Chondrocyte (in vitro differentiated cells): ENCODE data around the gene BTBD10. TPM values are rescaled to one million over a fixed set of nuclear protein-coding genes. Genes with fewer than 3 reads are reported as not detected.
A peak's percentile ranks its signal among the peaks of the same experiment; 100 is the strongest.

ENCODE experiments used
- DNase-seq: peaks from one replicate; pipeline ENCODE4 v3.0.0; 2021; ENCODE audit warnings: mixed read lengths, low spot score
- H3K27ac Mint-ChIP-seq: one replicate; pipeline ENCODE4 v1.8.0; 2021; ENCODE audit warnings: mild to moderate bottlenecking, moderate library complexity, mixed read lengths; ENCODE audit not compliant: unreplicated experiment
- H3K27me3 Mint-ChIP-seq: 2 replicates; pipeline ENCODE4 v1.8.0; 2021; ENCODE audit warnings: low read depth, mixed read lengths
- H3K36me3 Mint-ChIP-seq: 2 replicates; pipeline ENCODE4 v1.8.0; 2021; ENCODE audit warnings: low read depth, mixed read lengths
- H3K4me1 Mint-ChIP-seq: 2 replicates; pipeline ENCODE4 v1.8.0; 2021; ENCODE audit warnings: low read depth, mild to moderate bottlenecking, mixed read lengths
- H3K4me3 Mint-ChIP-seq: one replicate; pipeline ENCODE4 v1.8.0; 2021; ENCODE audit warnings: mild to moderate bottlenecking, moderate library complexity, mixed read lengths; ENCODE audit not compliant: unreplicated experiment
- H3K9me3 Mint-ChIP-seq: 2 replicates; pipeline ENCODE4 v1.8.0; 2021; ENCODE audit warnings: low read depth, mixed read lengths
- total RNA-seq: library from RNA; stranded (reverse); gene quantifications from 3 replicates; pipeline ENCODE4 v1.2.1, GENCODE V29; 2021
- TF ChIP-seq, protein P1 (sequence below): fragments of 200-600 bp; sonication (generic); IDR thresholded peaks from 2 replicates; pipeline ENCODE4 v1.5.0; 2021; ENCODE audit warnings: antibody characterized with exemption, mild to moderate bottlenecking, moderate library complexity

BTBD10 gene
- total RNA-seq, 1 donor from 2014 or later, result 37.3 TPM

DNA sequence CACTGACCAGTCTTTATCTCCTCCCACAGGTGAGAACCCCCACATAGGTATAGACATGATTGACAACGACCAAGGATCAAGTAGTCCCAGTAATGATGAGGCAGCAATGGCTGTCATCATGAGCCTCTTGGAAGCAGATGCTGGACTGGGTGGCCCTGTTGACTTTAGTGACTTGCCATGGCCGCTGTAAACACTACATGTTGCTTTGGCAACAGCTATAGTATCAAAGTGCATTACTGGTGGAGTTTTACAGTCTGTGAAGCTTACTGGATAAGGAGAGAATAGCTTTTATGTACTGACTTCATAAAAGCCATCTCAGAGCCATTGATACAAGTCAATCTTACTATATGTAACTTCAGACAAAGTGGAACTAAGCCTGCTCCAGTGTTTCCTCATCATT lies 76.5 kb downstream of the BTBD10 start:
- Mint-ChIP-seq H3K4me1 (peaks cover 29% of the 10 kb centered on the region), H3K27ac (peak overlapping the region; percentile 55), H3K27me3 (no peaks in the 10 kb centered on the region), H3K36me3 (peaks cover 24% of the 10 kb centered on the region), H3K9me3 (no peaks in the 10 kb centered on the region), H3K4me3 (no peak overlapping the region)
- DNase-seq, result no peak
- TF ChIP-seq, protein P1, sequence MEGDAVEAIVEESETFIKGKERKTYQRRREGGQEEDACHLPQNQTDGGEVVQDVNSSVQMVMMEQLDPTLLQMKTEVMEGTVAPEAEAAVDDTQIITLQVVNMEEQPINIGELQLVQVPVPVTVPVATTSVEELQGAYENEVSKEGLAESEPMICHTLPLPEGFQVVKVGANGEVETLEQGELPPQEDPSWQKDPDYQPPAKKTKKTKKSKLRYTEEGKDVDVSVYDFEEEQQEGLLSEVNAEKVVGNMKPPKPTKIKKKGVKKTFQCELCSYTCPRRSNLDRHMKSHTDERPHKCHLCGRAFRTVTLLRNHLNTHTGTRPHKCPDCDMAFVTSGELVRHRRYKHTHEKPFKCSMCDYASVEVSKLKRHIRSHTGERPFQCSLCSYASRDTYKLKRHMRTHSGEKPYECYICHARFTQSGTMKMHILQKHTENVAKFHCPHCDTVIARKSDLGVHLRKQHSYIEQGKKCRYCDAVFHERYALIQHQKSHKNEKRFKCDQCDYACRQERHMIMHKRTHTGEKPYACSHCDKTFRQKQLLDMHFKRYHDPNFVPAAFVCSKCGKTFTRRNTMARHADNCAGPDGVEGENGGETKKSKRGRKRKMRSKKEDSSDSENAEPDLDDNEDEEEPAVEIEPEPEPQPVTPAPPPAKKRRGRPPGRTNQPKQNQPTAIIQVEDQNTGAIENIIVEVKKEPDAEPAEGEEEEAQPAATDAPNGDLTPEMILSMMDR, result no peak

- DNase-seq, result no peak
- Mint-ChIP-seq H3K27me3 (no peaks in the 10 kb centered on the region), H3K4me3 (no peak overlapping the region), H3K9me3 (no peaks in the 10 kb centered on the region), H3K36me3 (peaks cover 25% of the 10 kb centered on the region), H3K27ac (peak overlapping the region; percentile 80), H3K4me1 (peaks cover 29% of the 10 kb centered on the region)
- TF ChIP-seq, protein P1, result peak; percentile 94
Observed at GRCh38 chr11:13384908-13385640, 77.9 kb downstream of the BTBD10 start.

- Mint-ChIP-seq H3K36me3 (peaks cover 19% of the 10 kb centered on the region), H3K27ac (no peak overlapping the region), H3K27me3 (no peaks in the 10 kb centered on the region), H3K9me3 (no peaks in the 10 kb centered on the region), H3K4me1 (peaks cover 29% of the 10 kb centered on the region), H3K4me3 (no peak overlapping the region)
- no peak for DNase-seq
- TF ChIP-seq, protein P1, result no peak
Observed at GRCh38 chr11:13382751-13383150, 80.3 kb downstream of the BTBD10 start.

DNA sequence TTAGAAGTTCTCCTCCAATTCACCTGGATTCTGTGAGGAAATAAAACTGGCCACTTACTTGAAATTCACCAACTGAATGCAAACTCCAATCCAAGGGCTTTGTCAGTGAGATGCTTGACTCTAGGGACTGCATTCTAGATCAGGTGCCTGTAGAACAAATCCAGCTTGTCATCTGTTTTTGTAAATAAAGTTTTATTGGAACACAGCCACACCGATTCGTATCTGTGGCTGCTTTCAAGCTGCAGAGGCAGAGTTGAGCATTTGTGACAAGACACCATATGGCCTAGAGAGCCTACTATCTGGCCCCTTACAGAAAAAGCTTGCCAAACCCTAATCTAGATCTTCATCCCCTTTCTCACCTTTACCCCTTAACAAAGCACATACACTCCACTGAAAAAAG lies 82.3 kb downstream of the BTBD10 start:
- no peaks in the 10 kb centered on the region for H3K27me3 Mint-ChIP-seq
- H3K27ac Mint-ChIP-seq, result no peak overlapping the region
- peaks cover 26% of the 10 kb centered on the region for H3K36me3 Mint-ChIP-seq
- TF ChIP-seq, protein P1, result no peak
- H3K4me1 Mint-ChIP-seq, result peaks cover 24% of the 10 kb centered on the region
- H3K4me3 Mint-ChIP-seq, result no peak overlapping the region
- H3K9me3 Mint-ChIP-seq, result no peaks in the 10 kb centered on the region
- no peak for DNase-seq

DNA sequence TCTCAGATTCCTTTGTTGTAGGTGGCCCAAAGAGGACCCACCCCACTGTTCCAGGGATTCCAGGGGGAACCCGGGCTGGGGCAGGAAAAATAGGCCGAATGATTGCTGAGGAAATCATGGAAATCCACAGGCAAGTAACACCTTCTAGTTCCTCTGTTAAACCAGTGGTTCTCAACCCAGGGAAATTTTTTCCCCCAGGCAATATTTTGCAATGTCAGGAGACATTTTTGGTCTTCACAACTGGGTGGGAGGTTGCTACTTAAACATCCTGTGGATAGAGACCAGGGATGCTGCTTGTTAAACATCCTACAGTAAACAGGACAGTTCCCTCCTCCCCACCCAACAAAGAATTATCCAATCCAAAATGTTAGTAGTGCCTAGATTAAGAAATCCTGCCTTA lies 84.7 kb downstream of the BTBD10 start:
- Mint-ChIP-seq H3K27ac (no peak overlapping the region), H3K4me1 (peaks cover 3% of the 10 kb centered on the region), H3K4me3 (no peak overlapping the region), H3K9me3 (no peaks in the 10 kb centered on the region), H3K36me3 (peaks cover 31% of the 10 kb centered on the region), H3K27me3 (no peaks in the 10 kb centered on the region)
- DNase-seq, result no peak
- TF ChIP-seq, protein P1, result no peak
